HG03039 (cell line): ENCODE data around the gene RHOA.
"Not testable (repeated sequence)": the region's sequence is repeated elsewhere in the genome, so short reads cannot be mapped to it uniquely, and the experiment has no call there.

Experiments
- ATAC-seq: cut with Tn5 transposase; IDR thresholded peaks from one replicate; pipeline ENCODE4 v1.9.1; 2021; ENCODE audit warnings: mild to moderate bottlenecking, moderate library complexity; ENCODE audit not compliant: unreplicated experiment

Gene RHOA

DNA sequence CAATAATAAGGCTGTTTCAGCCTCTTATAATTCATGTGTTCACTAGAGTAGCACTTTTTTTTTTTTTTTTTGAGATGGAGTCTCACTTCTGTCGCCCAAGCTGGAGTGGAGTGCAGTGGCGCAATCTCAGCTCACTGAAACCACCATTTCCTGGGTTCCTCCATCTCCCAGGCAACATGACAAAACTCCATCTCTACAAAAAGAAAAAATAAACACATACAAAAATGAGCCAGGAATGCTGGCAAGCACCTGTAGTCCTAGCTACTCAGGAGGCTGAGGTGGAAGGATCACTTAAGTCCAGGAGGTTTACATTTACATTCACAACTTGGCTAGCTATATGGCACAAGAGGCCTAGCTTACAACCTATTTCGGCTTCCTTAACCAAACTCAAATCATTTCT lies 78.7 kb downstream of the RHOA start:
- no peak for ATAC-seq

- no peak for ATAC-seq
Measured at GRCh38 chr3:49329186-49329585, 82.6 kb downstream of the RHOA start.

- ATAC-seq = not testable (repeated sequence)
Measured at GRCh38 chr3:49328350-49328749, 83.4 kb downstream of the RHOA start.

- no peak for ATAC-seq
Measured at GRCh38 chr3:49327485-49327884, 84.3 kb downstream of the RHOA start.

- no peak for ATAC-seq
Measured at GRCh38 chr3:49324768-49325167, 87.0 kb downstream of the RHOA start.

DNA sequence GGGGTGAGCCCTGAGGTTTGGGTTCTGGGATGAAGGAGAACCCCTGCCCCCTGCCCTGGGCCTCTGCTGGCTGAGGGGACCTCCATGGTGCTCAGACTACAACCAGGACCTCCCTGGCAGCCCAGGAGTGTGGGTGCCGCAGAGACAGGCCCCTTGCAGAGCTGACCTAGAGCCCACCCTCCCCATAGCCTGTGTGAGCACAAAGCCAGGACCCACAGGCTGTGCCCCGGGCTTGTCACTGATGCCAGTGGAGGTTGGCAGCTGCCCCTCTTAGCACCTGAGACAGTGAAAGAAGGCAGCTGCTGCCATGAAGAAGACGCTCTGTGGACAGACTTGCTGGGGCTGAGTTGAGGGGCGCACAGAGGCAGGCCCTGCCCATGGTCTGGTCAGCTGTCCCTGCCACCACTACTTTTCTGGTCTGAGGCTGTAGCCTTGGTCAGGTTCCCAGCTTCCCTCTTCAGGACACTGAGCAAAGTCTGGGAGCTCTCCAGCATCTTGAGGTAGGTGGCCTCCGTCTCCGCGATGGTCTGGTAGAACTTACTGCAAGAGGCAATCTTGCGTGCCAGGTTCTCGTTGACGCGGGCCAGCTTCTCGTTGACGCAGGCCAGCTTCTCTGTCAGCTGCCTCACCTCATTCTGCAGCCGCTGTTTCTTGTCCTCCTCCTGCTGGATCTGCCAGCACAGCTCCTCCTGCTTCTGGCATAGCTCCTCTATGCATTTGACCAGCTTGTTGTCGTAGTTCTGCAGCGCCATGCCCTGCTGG lies 94.9 kb downstream of the RHOA start:
- no peak for ATAC-seq

DNA sequence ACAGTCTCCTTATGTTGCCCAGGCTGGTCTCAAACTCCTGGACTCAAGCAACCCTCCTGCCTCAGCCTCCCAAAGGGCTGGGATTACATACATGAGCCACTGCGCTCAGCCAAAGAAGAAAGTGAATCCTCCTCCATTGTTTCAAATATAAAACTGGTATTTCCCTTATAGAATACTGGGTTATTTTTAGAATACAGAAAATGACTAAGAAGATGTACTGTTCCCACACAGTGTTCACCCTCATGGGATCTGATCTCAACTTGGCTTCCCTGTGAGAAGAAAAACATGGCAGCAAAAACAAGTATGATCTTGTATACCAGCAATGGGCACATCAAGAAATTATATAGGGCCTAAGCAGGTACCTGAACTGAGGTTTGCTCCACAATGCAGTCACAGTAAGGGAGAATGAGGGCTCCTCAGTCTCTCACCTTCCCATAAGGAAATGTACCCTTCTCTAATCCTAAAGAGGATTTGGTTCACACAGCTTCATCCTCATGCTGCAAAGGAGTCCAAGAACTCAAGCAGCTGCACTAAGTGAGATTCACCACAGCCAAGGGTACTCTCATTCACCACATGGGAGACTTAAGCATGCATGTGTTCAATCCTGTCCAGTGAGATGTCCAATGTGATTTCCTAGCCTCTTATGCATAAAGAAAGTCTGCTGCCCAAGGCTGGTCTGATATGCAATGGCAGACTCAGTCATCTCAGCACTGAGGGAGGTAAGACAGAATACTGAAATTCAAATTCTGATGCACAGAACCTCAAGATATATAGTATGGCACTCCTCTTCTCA lies 97.7 kb downstream of the RHOA start:
- no peak for ATAC-seq

DNA sequence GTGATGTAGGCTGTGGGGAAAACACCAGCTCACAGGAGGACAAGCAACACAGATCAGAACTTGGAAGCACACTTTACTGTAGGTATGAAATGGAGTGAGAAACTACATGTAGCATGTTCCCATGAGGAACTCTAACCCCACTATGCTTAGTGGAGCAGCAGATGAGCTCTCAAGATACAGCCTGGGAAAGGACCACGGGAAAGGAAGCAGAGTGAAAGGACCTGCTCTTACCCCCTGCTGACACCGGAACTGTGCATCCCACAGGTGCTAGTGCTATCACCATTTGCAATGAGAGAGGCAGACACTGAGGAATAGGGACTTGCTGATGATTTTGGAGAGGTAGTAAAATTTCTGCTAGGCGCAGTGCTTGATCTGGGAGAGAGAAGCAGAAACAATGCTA lies 100.5 kb downstream of the RHOA start:
- no peak for ATAC-seq

- ATAC-seq = no peak
Measured at GRCh38 chr3:49310677-49311076, 101.1 kb downstream of the RHOA start.
